Measurements from ENCODE around the gene GOLGA8G. TPM values are rescaled to one million over a fixed set of nuclear protein-coding genes. Genes with fewer than 3 reads are reported as not detected.
"Not testable (repeated sequence)": the region's sequence is repeated elsewhere in the genome, so short reads cannot be mapped to it uniquely, and the experiment has no call there.

The GOLGA8G gene
- not detected for total RNA-seq

- not testable (repeated sequence) for DNase-seq (ENCODE audit: low spot score)
Observed at GRCh38 chr15:28532954-28533353, at the start of gene GOLGA8G. TSS of gene GOLGA8G (minus strand) at chr15:28532971. CDS start at chr15:28532909, 62 bp downstream.

- DNase-seq (ENCODE audit: low spot score) = not testable (repeated sequence)
Observed at GRCh38 chr15:28573351-28573750, 40.6 kb upstream of the GOLGA8G start.

GRCh38 chr15:28553268-28553667 is 20.5 kb upstream of the GOLGA8G start, which contains the start of gene GOLGA6L25:
TSS of gene GOLGA6L25 (plus strand) at chr15:28553568. CDS start at chr15:28553629, 61 bp downstream.
- DNase-seq (ENCODE audit: low spot score) = not testable (repeated sequence)

GRCh38 chr15:28515208-28515607 is 17.6 kb downstream of the GOLGA8G start:
- DNase-seq (ENCODE audit: low spot score) = not testable (repeated sequence)

GRCh38 chr15:28514128-28514527 is 18.6 kb downstream of the GOLGA8G start:
- not testable (repeated sequence) for DNase-seq (ENCODE audit: low spot score)

- not testable (repeated sequence) for DNase-seq (ENCODE audit: low spot score)
Observed at GRCh38 chr15:28508217-28508889, 24.4 kb downstream of the GOLGA8G start.

GRCh38 chr15:28481340-28481739 is 51.4 kb downstream of the GOLGA8G start:
- not testable (repeated sequence) for DNase-seq (ENCODE audit: low spot score)

Other genes starting within 250 kb of the GOLGA8G start
- 83.2 TPM for gene HERC2, start 210.8 kb downstream of the GOLGA8G start, total RNA-seq
- gene GOLGA6L24, start 174.9 kb downstream of the GOLGA8G start, total RNA-seq = not detected
- gene GOLGA8F, start 154.3 kb downstream of the GOLGA8G start, total RNA-seq = not detected
- not detected for gene GOLGA6L25, start 20.6 kb upstream of the GOLGA8G start, total RNA-seq
- 5.7 TPM for gene GOLGA8M, start 179.4 kb upstream of the GOLGA8G start, total RNA-seq

Data from ureter (tissue), 1 donor.